ENCODE results near the gene FRMD4B.
"Not testable (repeated sequence)": the region's sequence is repeated elsewhere in the genome, so short reads cannot be mapped to it uniquely, and the experiment has no call there.

Gene FRMD4B

GRCh38 chr3:69282181-69282580, 103.7 kb downstream of the FRMD4B start:
- peak; percentile 80 for DNase-seq

GRCh38 chr3:69277403-69277802, 108.5 kb downstream of the FRMD4B start:
- not testable (repeated sequence) for DNase-seq

DNA sequence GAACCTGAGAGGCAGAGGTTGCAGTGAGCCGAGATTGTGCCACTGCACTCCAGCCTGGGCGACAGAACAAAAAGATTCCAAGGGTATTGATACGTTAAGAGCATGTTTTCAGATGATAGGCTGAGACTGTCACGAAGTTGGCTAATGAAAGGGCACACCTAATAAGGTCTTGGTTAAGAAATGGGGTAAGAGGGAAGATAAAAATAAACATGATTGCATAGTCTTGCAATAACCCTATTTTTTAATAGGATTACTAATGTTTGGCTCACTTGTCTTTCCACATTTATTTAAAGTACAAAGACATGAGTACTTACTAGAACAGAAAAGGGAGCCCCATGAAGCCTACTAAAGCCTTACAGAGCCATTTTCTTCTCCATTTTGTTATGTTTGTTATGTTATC, 109.0 kb downstream of the FRMD4B start:
- DNase-seq = no peak

DNA sequence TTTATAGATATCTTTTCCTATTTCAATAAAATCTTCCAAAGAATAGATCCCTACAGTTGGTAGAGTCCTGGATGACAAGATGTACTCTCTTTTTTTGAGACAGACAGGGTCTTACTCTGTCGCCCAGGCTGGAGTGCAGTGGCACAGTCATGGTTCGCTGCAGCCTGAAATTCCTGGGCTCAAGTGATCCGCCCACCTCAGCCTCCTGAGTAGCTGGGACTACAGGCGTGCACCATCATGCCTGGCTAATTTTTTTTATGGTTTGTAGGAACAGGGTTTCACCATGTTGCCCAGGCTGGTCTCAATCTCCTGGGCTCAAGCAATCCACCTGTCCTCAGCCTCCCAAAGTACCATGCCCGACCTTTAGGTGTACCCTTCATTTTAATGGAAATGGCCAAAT, 109.7 kb downstream of the FRMD4B start:
- DNase-seq = not testable (repeated sequence)

- no peak for DNase-seq
These were observed 112.0 kb downstream of the FRMD4B start for GRCh38 chr3:69273896-69274295.

GRCh38 chr3:69272556-69272955, 113.3 kb downstream of the FRMD4B start:
- DNase-seq = no peak

- DNase-seq = no peak
These were observed 114.8 kb downstream of the FRMD4B start for GRCh38 chr3:69271098-69271497.

DNA sequence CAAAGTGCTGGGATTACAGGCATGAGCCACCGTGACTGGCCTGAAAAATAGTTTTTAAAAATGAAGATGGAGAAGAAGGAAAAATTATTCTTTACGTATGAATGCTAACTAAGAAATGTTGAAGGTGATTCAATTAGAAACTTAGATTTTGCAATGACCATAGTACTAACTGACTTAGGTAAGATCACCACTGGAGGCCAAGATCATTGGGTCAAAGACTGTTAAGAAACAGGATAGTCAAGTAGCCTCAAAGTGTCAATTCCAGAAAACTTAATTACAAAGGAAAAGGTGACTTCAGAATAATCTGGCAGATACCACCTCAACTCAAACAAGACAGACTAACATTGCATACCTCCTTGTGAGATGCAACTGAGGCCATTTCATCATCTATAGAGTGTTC, 119.3 kb downstream of the FRMD4B start:
- DNase-seq = no peak

DNA sequence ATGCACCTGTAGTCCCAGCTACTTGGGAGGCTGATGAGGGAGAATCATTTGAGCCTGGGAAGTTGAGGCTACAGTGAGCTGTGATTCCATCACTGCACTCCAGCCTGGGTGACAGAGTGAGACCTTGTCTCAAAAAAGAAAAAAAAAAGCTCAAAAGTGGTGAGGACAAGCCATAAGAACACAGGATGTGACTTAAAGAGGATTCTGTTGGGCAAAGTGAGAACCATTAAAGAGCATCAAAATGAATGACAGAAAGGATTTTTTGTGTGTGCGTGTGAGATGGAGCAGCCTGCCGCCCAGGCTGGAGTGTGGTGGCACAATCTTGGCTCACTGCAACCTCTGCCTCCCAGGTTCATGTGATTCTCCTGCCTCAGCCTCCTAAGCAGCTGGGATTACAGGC, 119.8 kb downstream of the FRMD4B start:
- DNase-seq = not testable (repeated sequence)

DNA sequence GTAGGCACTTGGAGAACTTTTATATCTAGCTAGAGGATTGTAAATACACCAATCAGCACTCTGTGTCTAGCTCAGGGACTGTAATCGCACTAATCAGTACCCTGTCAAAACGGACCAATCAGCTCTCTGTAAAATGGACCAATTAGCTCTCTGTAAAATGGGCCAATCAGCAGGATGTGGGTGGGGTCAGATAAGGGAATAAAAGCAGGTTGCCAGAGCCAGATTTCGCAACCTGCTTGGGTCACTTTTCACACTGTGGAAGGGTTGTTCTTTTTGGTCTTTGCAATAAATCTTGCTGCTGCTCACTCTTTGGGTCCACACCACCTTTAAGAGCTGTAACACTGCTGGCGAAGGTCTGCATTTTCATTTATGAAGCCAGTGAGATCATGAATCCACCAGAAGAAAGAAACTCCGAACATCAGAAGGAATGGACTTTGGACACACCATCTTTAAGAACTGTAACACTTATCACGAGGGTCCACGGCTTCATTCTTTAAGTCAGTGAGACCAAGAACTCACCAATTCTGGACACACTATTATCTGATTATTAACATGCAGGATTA, 125.0 kb downstream of the FRMD4B start:
- not testable (repeated sequence) for DNase-seq

DNA sequence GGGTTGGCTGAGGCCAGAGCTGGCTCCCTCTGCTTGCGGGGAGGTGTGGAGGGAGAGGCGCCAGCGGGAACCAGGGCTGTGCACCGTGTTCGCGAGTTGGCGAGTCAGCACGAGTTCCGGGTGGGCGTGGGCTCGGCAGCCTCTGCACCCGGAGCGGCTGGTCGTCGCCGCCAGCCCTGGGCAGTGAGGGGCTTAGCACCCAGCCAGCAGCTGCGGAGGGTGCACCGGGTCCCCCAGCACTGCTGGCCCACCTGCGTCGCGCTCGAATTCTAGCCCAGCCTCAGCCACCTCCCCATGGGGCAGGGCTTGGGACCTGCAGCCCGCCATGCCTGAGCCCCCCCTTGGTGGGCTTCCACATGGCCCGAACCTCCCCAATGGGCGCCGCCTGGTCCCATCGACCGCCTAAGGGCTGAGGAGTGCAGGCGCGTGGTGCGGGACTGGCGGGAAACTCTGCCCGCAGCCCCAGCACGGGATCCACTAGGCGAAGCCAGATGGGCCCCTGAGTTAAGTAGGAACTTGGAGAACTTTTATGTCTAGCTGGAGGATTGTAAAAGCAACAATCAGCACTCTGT, 125.6 kb downstream of the FRMD4B start:
- no peak for DNase-seq

DNA sequence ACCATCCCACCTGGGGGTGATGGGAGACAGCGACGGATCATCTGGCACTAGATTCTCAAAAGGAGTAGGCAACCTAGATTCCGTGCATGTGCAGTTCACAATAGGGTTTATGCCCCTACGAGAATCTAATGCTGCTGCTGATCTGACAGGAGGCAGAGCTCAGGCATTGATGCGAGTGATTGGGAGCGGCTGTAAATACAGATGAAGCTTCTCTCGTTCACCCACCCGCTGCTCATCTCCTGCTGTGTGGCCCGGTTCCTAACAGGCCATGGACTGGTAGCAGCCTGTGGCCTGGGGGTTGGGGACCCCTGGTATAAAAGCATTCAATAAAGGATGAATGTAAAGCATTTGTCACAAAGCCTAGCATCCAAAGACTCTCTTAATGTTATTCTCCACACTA, 126.8 kb downstream of the FRMD4B start:
- no peak for DNase-seq

GRCh38 chr3:69255928-69256327, 130.0 kb downstream of the FRMD4B start:
- DNase-seq = no peak

GRCh38 chr3:69254351-69254750, 131.5 kb downstream of the FRMD4B start:
- DNase-seq = no peak

- no peak for DNase-seq
These were observed 133.3 kb downstream of the FRMD4B start for GRCh38 chr3:69252631-69253030.

DNA sequence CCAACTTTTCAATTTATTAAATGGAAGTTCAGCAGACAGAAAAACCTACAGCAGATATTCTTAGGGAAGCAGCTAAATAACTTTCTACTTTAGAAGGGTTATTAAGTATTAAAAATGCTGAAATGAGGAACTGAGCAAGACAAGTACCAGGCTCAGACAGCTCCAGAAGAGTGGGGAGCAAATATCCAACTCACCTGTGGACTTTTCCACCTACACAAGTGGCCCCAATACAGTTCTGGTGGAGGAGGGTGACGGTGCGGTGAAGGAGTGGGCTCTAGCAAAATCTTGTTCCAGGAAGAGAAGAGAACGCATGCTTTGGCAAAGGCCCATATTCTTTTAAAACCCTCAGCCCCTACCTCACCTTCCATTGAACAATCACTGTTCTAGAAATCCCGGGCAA, 133.7 kb downstream of the FRMD4B start:
- DNase-seq = no peak

- DNase-seq = no peak
These were observed 134.6 kb downstream of the FRMD4B start for GRCh38 chr3:69251078-69251805.

GRCh38 chr3:69250014-69250413, 135.9 kb downstream of the FRMD4B start:
- no peak for DNase-seq

DNA sequence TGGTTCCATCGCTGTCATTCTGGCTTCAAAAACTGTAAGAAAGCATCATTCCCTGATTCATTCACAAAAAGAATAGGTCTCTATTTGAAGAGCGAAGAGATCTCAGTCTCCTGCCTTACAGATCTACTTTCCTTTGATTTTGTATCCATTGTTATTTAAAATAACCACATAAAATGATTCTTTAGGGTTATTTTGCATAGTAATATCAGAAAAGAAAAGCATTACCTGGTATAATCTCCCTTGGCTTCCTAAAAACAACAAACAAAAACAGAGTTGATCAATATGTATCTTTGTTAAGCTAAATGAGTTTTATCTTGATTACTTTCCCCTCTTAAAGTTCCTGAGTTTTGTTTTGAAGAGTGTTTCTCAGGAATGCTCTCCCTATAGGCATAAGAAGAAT, 136.9 kb downstream of the FRMD4B start:
- no peak for DNase-seq

- no peak for DNase-seq
These were observed 137.5 kb downstream of the FRMD4B start for GRCh38 chr3:69248436-69248835.

DNA sequence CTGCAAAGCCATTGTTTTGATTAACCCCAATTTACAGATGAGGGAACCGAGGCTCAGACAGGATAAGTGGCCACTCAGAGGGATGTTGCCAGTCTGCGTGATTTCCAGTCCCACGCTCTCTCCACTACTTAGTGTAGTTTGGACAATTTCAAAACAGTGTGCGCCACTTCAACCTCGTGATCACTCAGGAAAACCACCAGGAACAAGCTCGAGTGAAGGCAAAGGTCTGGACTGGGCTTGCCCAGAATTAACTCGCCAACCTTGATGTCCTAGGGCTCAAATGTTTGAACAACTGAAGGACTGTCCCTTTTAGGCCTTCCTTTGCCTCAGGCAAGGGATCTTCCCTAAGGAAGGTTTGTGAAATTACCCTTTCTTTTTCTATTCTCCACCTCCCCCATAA, 139.3 kb downstream of the FRMD4B start:
- DNase-seq = no peak

- DNase-seq = no peak
These were observed 141.8 kb downstream of the FRMD4B start for GRCh38 chr3:69244039-69244438.

DNA sequence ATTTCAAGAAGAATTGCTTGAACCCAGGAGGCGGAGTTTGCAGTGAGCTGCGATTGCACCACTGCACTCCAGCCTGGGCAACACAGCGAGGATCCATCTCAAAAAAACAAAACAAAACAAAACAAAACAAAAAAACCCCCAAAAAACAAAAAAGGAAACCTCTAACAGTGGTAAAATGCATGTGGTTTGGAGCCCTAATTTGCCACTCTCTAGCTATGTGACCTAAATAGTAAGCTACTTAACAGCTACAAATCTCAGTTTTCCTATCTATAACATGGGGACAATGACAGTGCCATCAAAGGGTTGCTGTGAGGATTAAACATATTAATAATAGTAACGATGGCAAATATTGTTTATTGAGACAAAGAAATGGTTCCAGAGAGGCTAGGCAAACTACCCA, 144.1 kb downstream of the FRMD4B start:
- DNase-seq = no peak
